ENCODE measurements around the gene HMG20A.

HMG20A gene

GRCh38 chr15:77420610-77421369 lies at the start of gene HMG20A:
HMG20A (plus strand) TSS chr15:77420888; CDS start chr15:77458408, 37,520 bp downstream.
- peak within 1 kb of the TSS; percentile 99 for H3K27ac ChIP-seq (ENCODE audit: low read depth, low read length)
- H3K4me3 ChIP-seq (ENCODE audit: low read depth in 1 of 5, low read length in 5 of 5), result peak within 1 kb of the TSS; percentile 96 to 98 (median 96)
- no peaks in the 10 kb centered on the region for H3K36me3 ChIP-seq (ENCODE audit: control insufficient read depth in 5 of 5, insufficient read depth in 5 of 5, low read length in 5 of 5)
- peak within 1 kb of the TSS; percentile 87 to 99 (median 95) for H3K9ac ChIP-seq (ENCODE audit: low read length in 5 of 5)
- no peaks in the 10 kb centered on the region for H3K9me3 ChIP-seq (ENCODE audit: control insufficient read depth in 5 of 5, low read length in 5 of 5)
- H3K4me1 ChIP-seq (ENCODE audit: control insufficient read depth in 5 of 5, insufficient read depth in 5 of 5, low read length in 5 of 5), result peaks cover 0 to 66% (median 54%) of the 10 kb centered on the region in 5 donors
- no peaks in the 10 kb centered on the region for H3K27me3 ChIP-seq (ENCODE audit: control insufficient read depth in 5 of 5, insufficient read depth in 4 of 5, low read length in 5 of 5)

- H3K27ac ChIP-seq (ENCODE audit: low read depth, low read length), result no peak overlapping the region
- no peaks in the 10 kb centered on the region for H3K9me3 ChIP-seq (ENCODE audit: control insufficient read depth in 5 of 5, low read length in 5 of 5)
- H3K27me3 ChIP-seq (ENCODE audit: control insufficient read depth in 5 of 5, insufficient read depth in 4 of 5, low read length in 5 of 5), result no peaks in the 10 kb centered on the region
- no peaks in the 10 kb centered on the region for H3K36me3 ChIP-seq (ENCODE audit: control insufficient read depth in 5 of 5, insufficient read depth in 5 of 5, low read length in 5 of 5)
- no peak overlapping the region for H3K9ac ChIP-seq (ENCODE audit: low read length in 5 of 5)
- no peak overlapping the region for H3K4me3 ChIP-seq (ENCODE audit: low read depth in 1 of 5, low read length in 5 of 5)
- H3K4me1 ChIP-seq (ENCODE audit: control insufficient read depth in 5 of 5, insufficient read depth in 5 of 5, low read length in 5 of 5), result peaks cover 0 to 3% (median 0%) of the 10 kb centered on the region in 5 donors
Observed at GRCh38 chr15:77371850-77372563, 48.7 kb upstream of the HMG20A start.

- peaks cover 0 to 3% (median 0%) of the 10 kb centered on the region in 5 donors for H3K4me1 ChIP-seq (ENCODE audit: control insufficient read depth in 5 of 5, insufficient read depth in 5 of 5, low read length in 5 of 5)
- no peak overlapping the region for H3K9ac ChIP-seq (ENCODE audit: low read length in 5 of 5)
- H3K9me3 ChIP-seq (ENCODE audit: control insufficient read depth in 5 of 5, low read length in 5 of 5), result no peaks in the 10 kb centered on the region
- no peak overlapping the region for H3K4me3 ChIP-seq (ENCODE audit: low read depth in 1 of 5, low read length in 5 of 5)
- H3K27ac ChIP-seq (ENCODE audit: low read depth, low read length), result no peak overlapping the region
- H3K27me3 ChIP-seq (ENCODE audit: control insufficient read depth in 5 of 5, insufficient read depth in 4 of 5, low read length in 5 of 5), result no peaks in the 10 kb centered on the region
- no peaks in the 10 kb centered on the region for H3K36me3 ChIP-seq (ENCODE audit: control insufficient read depth in 5 of 5, insufficient read depth in 5 of 5, low read length in 5 of 5)
Observed at GRCh38 chr15:77373441-77373840, 47.2 kb upstream of the HMG20A start.

GRCh38 chr15:77375133-77375532 lies 45.6 kb upstream of the HMG20A start:
- Histone ChIP-seq H3K9ac (ENCODE audit: low read length in 5 of 5) (no peak overlapping the region), H3K27ac (ENCODE audit: low read depth, low read length) (no peak overlapping the region), H3K9me3 (ENCODE audit: control insufficient read depth in 5 of 5, low read length in 5 of 5) (no peaks in the 10 kb centered on the region), H3K4me1 (ENCODE audit: control insufficient read depth in 5 of 5, insufficient read depth in 5 of 5, low read length in 5 of 5) (peaks cover 0 to 8% (median 0%) of the 10 kb centered on the region in 5 donors), H3K4me3 (ENCODE audit: low read depth in 1 of 5, low read length in 5 of 5) (no peak overlapping the region), H3K27me3 (ENCODE audit: control insufficient read depth in 5 of 5, insufficient read depth in 4 of 5, low read length in 5 of 5) (no peaks in the 10 kb centered on the region), H3K36me3 (ENCODE audit: control insufficient read depth in 5 of 5, insufficient read depth in 5 of 5, low read length in 5 of 5) (no peaks in the 10 kb centered on the region)

GRCh38 chr15:77376770-77377169 lies 43.9 kb upstream of the HMG20A start:
- no peak overlapping the region for H3K27ac ChIP-seq (ENCODE audit: low read depth, low read length)
- H3K9ac ChIP-seq (ENCODE audit: low read length in 5 of 5), result no peak overlapping the region
- no peaks in the 10 kb centered on the region for H3K9me3 ChIP-seq (ENCODE audit: control insufficient read depth in 5 of 5, low read length in 5 of 5)
- H3K36me3 ChIP-seq (ENCODE audit: control insufficient read depth in 5 of 5, insufficient read depth in 5 of 5, low read length in 5 of 5), result no peaks in the 10 kb centered on the region
- H3K27me3 ChIP-seq (ENCODE audit: control insufficient read depth in 5 of 5, insufficient read depth in 4 of 5, low read length in 5 of 5), result no peaks in the 10 kb centered on the region
- no peak overlapping the region for H3K4me3 ChIP-seq (ENCODE audit: low read depth in 1 of 5, low read length in 5 of 5)
- H3K4me1 ChIP-seq (ENCODE audit: control insufficient read depth in 5 of 5, insufficient read depth in 5 of 5, low read length in 5 of 5), result peaks cover 0 to 13% (median 5%) of the 10 kb centered on the region in 5 donors

- Histone ChIP-seq H3K4me3 (ENCODE audit: low read depth in 1 of 5, low read length in 5 of 5) (no peak overlapping the region), H3K27me3 (ENCODE audit: control insufficient read depth in 5 of 5, insufficient read depth in 4 of 5, low read length in 5 of 5) (no peaks in the 10 kb centered on the region), H3K9ac (ENCODE audit: low read length in 5 of 5) (no peak overlapping the region), H3K9me3 (ENCODE audit: control insufficient read depth in 5 of 5, low read length in 5 of 5) (no peaks in the 10 kb centered on the region), H3K4me1 (ENCODE audit: control insufficient read depth in 5 of 5, insufficient read depth in 5 of 5, low read length in 5 of 5) (peaks cover 0 to 21% (median 15%) of the 10 kb centered on the region in 5 donors), H3K27ac (ENCODE audit: low read depth, low read length) (no peak overlapping the region), H3K36me3 (ENCODE audit: control insufficient read depth in 5 of 5, insufficient read depth in 5 of 5, low read length in 5 of 5) (no peaks in the 10 kb centered on the region)
Observed at GRCh38 chr15:77380033-77380432, 40.7 kb upstream of the HMG20A start.

- H3K4me1 ChIP-seq (ENCODE audit: control insufficient read depth in 5 of 5, insufficient read depth in 5 of 5, low read length in 5 of 5), result peaks cover 0 to 25% (median 22%) of the 10 kb centered on the region in 5 donors
- no peaks in the 10 kb centered on the region for H3K9me3 ChIP-seq (ENCODE audit: control insufficient read depth in 5 of 5, low read length in 5 of 5)
- H3K9ac ChIP-seq (ENCODE audit: low read length in 5 of 5), result no peak overlapping the region
- H3K4me3 ChIP-seq (ENCODE audit: low read depth in 1 of 5, low read length in 5 of 5), result no peak overlapping the region
- no peaks in the 10 kb centered on the region for H3K27me3 ChIP-seq (ENCODE audit: control insufficient read depth in 5 of 5, insufficient read depth in 4 of 5, low read length in 5 of 5)
- H3K36me3 ChIP-seq (ENCODE audit: control insufficient read depth in 5 of 5, insufficient read depth in 5 of 5, low read length in 5 of 5), result no peaks in the 10 kb centered on the region
- H3K27ac ChIP-seq (ENCODE audit: low read depth, low read length), result no peak overlapping the region
Observed at GRCh38 chr15:77384086-77384485, 36.6 kb upstream of the HMG20A start.

- Histone ChIP-seq H3K4me3 (ENCODE audit: low read depth in 1 of 5, low read length in 5 of 5) (no peak overlapping the region), H3K9me3 (ENCODE audit: control insufficient read depth in 5 of 5, low read length in 5 of 5) (no peaks in the 10 kb centered on the region), H3K27ac (ENCODE audit: low read depth, low read length) (no peak overlapping the region), H3K4me1 (ENCODE audit: control insufficient read depth in 5 of 5, insufficient read depth in 5 of 5, low read length in 5 of 5) (peaks cover 0 to 27% (median 22%) of the 10 kb centered on the region in 5 donors), H3K27me3 (ENCODE audit: control insufficient read depth in 5 of 5, insufficient read depth in 4 of 5, low read length in 5 of 5) (no peaks in the 10 kb centered on the region), H3K9ac (ENCODE audit: low read length in 5 of 5) (no peak overlapping the region), H3K36me3 (ENCODE audit: control insufficient read depth in 5 of 5, insufficient read depth in 5 of 5, low read length in 5 of 5) (no peaks in the 10 kb centered on the region)
Observed at GRCh38 chr15:77384589-77385359, 35.9 kb upstream of the HMG20A start.

- H3K27me3 ChIP-seq (ENCODE audit: control insufficient read depth in 5 of 5, insufficient read depth in 4 of 5, low read length in 5 of 5), result no peaks in the 10 kb centered on the region
- H3K4me1 ChIP-seq (ENCODE audit: control insufficient read depth in 5 of 5, insufficient read depth in 5 of 5, low read length in 5 of 5), result peaks cover 0 to 38% (median 35%) of the 10 kb centered on the region in 5 donors
- H3K27ac ChIP-seq (ENCODE audit: low read depth, low read length), result no peak overlapping the region
- no peak overlapping the region for H3K4me3 ChIP-seq (ENCODE audit: low read depth in 1 of 5, low read length in 5 of 5)
- H3K9me3 ChIP-seq (ENCODE audit: control insufficient read depth in 5 of 5, low read length in 5 of 5), result no peaks in the 10 kb centered on the region
- H3K9ac ChIP-seq (ENCODE audit: low read length in 5 of 5), result no peak overlapping the region
- no peaks in the 10 kb centered on the region for H3K36me3 ChIP-seq (ENCODE audit: control insufficient read depth in 5 of 5, insufficient read depth in 5 of 5, low read length in 5 of 5)
Observed at GRCh38 chr15:77386626-77387025, 34.1 kb upstream of the HMG20A start.
